ENCODE data around the gene PHF23.
A peak's percentile ranks its signal among the peaks of the same experiment; 100 is the strongest.

Gene PHF23

GRCh38 chr17:7281953-7282751, 42.9 kb upstream of the PHF23 start:
- H3K4me3 ChIP-seq (ENCODE audit: low read depth, low read length) = no peak overlapping the region
- TF ChIP-seq, protein P1, sequence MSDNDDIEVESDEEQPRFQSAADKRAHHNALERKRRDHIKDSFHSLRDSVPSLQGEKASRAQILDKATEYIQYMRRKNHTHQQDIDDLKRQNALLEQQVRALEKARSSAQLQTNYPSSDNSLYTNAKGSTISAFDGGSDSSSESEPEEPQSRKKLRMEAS (IDR thresholded peaks at IDR 0.05; ENCODE audit: low read depth, low read length) = no peak
- TF ChIP-seq POLR2A (IDR thresholded peaks at IDR 0.05; ENCODE audit: extremely low read depth, insufficient read length) = no peak
- DNase-seq (ENCODE audit: low read depth) = no peak

- peak; percentile 91 for DNase-seq (ENCODE audit: low read depth)
- H3K4me3 ChIP-seq (ENCODE audit: low read depth, low read length) = peak within 1 kb of the TSS; percentile 36
- no peak for TF ChIP-seq POLR2A (IDR thresholded peaks at IDR 0.05; ENCODE audit: extremely low read depth, insufficient read length)
- TF ChIP-seq MYC (IDR thresholded peaks at IDR 0.05; ENCODE audit: low read depth, low read length) = peak; percentile 79
- TF ChIP-seq, protein P1 (IDR thresholded peaks at IDR 0.05; ENCODE audit: low read depth, low read length) = peak; percentile 87
Measured at GRCh38 chr17:7281074-7281952, 42.1 kb upstream of the PHF23 start, which contains the start of gene SLC2A4. SLC2A4 (plus strand) TSS chr17:7281718; CDS start chr17:7281935, 217 bp downstream.

DNA sequence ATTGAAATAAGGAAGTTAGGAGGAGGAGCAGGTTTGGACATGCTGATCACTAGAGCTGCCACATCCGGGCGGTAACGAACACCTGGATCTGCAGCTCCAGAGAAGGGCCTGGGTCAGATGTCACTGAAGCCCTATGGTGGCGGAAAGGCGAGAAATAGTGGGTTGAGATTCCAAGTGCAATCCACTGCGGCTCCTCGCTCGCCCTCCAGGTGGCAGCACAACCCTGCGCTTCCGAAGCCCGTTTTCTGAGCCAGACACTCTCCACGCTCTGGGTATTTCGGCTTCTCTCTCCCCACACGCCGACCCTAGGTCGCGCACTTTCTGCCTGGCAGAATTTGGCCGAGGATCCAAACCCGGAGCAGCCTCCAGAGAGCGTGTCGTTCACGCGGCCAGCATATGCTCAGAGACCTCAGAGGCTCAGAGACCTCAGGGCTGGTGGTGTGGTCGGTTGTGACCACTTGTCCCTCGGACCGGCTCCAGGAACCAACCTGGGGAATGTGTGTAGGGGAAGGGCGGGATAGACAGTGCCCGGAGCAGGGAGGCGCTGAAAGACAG, 41.3 kb upstream of the PHF23 start:
- DNase-seq (ENCODE audit: low read depth) = peak; percentile 87

GRCh38 chr17:7279448-7279847, 40.2 kb upstream of the PHF23 start:
- TF ChIP-seq POLR2A (IDR thresholded peaks at IDR 0.05; ENCODE audit: extremely low read depth, insufficient read length) (no peak), MYC (IDR thresholded peaks at IDR 0.05; ENCODE audit: low read depth, low read length) (no peak)
- no peak for DNase-seq (ENCODE audit: low read depth)
- no peak overlapping the region for H3K4me3 ChIP-seq (ENCODE audit: low read depth, low read length)

More for the DNA sequence above, 41.3 kb upstream of the PHF23 start:
- no peak for TF ChIP-seq POLR2A (IDR thresholded peaks at IDR 0.05; ENCODE audit: extremely low read depth, insufficient read length)
- peak; percentile 86 for TF ChIP-seq MYC (IDR thresholded peaks at IDR 0.05; ENCODE audit: low read depth, low read length)
- TF ChIP-seq, protein P1 (IDR thresholded peaks at IDR 0.05; ENCODE audit: low read depth, low read length) = peak; percentile 83
- TF ChIP-seq CTCF (IDR thresholded peaks at IDR 0.05; ENCODE audit: low read depth, low read length) = peak; percentile 70
- H3K4me3 ChIP-seq (ENCODE audit: low read depth, low read length) = peak overlapping the region; percentile 36

- H3K4me3 ChIP-seq (ENCODE audit: low read depth, low read length) = no peak overlapping the region
- DNase-seq (ENCODE audit: low read depth) = no peak
- TF ChIP-seq CTCF (IDR thresholded peaks at IDR 0.05; ENCODE audit: low read depth, low read length) = no peak
- no peak for TF ChIP-seq MYC (IDR thresholded peaks at IDR 0.05; ENCODE audit: low read depth, low read length)
Measured at GRCh38 chr17:7266784-7267183, 27.5 kb upstream of the PHF23 start.

DNA sequence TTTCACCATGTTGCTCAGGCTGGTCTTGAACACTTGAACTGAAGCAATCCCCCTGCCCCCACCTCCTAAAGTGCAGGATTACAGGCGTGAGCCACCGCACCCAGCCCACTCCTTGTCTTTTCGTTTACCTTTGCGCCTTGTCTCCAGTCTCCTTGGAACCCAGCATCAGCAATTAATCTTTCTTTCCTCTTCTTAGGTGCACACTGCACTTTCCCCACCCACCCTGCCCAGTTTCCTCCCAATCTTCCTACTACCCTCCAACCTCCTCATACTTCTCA, 24.5 kb upstream of the PHF23 start:
- no peak for DNase-seq (ENCODE audit: low read depth)
- H3K4me3 ChIP-seq (ENCODE audit: low read depth, low read length) = no peak overlapping the region

More for the DNA sequence above, 24.5 kb upstream of the PHF23 start:
- no peak for TF ChIP-seq CTCF (IDR thresholded peaks at IDR 0.05; ENCODE audit: low read depth, low read length)
- TF ChIP-seq POLR2A (IDR thresholded peaks at IDR 0.05; ENCODE audit: extremely low read depth, insufficient read length) = no peak
- no peak for TF ChIP-seq MYC (IDR thresholded peaks at IDR 0.05; ENCODE audit: low read depth, low read length)
- TF ChIP-seq, protein P1 (IDR thresholded peaks at IDR 0.05; ENCODE audit: low read depth, low read length) = no peak

Measured in NB4 (cell line).